ENCODE measurements around the gene RPS18. TPM values are rescaled to one million over a fixed set of nuclear protein-coding genes. Genes with fewer than 3 reads are reported as not detected.
"Not testable (repeated sequence)": the region's sequence is repeated elsewhere in the genome, so short reads cannot be mapped to it uniquely, and the experiment has no call there.

The RPS18 gene
- 3,296 TPM for total RNA-seq

GRCh38 chr6:33271468-33272274 is at the start of gene RPS18, which contains the start of gene VPS52:
TSS of gene RPS18 (plus strand) at chr6:33272075. CDS start at chr6:33272120, 45 bp downstream.
TSS of gene VPS52 (minus strand) at chr6:33271876. CDS start at chr6:33271675, 201 bp downstream.
- Histone ChIP-seq H3K9me3 (no peaks in the 10 kb centered on the region), H3K4me1 (peaks cover 58% of the 10 kb centered on the region), H3K36me3 (peaks cover 0 to 56% of the 10 kb centered on the region in 2 donors), H3K27me3 (no peaks in the 10 kb centered on the region), H3K4me3 (peak within 1 kb of the TSS; percentile 59 to 69), H3K27ac (peak within 1 kb of the TSS; percentile 83)
- intact Hi-C loops (cut with DNase I): loop anchor here (5.0 kb wide), 1 partner anchor 69 kb away; the partner anchor contains the start of genes HSD17B8, RXRB and SLC39A7
- TF ChIP-seq POLR2AphosphoS5 (IDR thresholded peaks at IDR 0.05; ENCODE audit: insufficient read depth in 1 of 2, low read depth in 1 of 2) (peak; percentile 100), POLR2A (IDR thresholded peaks at IDR 0.05) (peak in 1 of 2 donors; percentile 94)
- TF ChIP-seq, protein P1, sequence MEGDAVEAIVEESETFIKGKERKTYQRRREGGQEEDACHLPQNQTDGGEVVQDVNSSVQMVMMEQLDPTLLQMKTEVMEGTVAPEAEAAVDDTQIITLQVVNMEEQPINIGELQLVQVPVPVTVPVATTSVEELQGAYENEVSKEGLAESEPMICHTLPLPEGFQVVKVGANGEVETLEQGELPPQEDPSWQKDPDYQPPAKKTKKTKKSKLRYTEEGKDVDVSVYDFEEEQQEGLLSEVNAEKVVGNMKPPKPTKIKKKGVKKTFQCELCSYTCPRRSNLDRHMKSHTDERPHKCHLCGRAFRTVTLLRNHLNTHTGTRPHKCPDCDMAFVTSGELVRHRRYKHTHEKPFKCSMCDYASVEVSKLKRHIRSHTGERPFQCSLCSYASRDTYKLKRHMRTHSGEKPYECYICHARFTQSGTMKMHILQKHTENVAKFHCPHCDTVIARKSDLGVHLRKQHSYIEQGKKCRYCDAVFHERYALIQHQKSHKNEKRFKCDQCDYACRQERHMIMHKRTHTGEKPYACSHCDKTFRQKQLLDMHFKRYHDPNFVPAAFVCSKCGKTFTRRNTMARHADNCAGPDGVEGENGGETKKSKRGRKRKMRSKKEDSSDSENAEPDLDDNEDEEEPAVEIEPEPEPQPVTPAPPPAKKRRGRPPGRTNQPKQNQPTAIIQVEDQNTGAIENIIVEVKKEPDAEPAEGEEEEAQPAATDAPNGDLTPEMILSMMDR (IDR thresholded peaks at IDR 0.05): no peak
- DNase-seq (ENCODE audit: extremely low spot score in 2 of 2): peak in 1 of 2 donors; percentile 99

DNA sequence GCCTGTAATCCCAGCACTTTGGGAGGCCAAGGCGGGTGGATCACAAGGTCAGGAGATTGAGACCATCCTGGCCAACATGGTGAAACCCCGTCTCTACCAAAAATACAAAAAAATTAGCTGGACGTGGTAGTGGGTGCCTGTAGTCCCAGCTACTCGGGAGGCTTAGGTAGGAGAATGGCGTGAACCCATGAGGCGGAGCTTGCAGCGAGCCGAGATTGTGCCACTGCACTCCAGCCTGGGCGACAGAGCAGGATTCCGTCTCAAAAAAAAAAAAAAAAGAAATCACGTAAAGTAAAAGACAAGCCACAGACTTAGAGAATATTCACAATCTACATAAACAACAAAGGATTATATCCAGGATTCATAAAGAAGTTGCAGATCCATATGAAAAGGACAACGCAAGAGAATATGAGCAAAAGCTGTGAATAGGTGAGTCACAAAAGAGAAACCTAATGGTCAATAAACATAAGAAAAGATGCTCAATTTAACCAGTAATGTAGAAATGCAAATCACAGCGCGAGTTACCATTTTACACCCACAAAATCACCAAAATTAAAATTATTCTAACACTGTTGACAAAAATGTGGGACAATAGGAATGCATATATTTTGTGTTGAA is 45.3 kb upstream of the RPS18 start:
- H3K27ac ChIP-seq; H3K4me1 ChIP-seq; H3K36me3 ChIP-seq; H3K27me3 ChIP-seq; intact Hi-C loops (cut with DNase I); DNase-seq (ENCODE audit: extremely low spot score in 2 of 2); H3K9me3 ChIP-seq; H3K4me3 ChIP-seq: not testable (repeated sequence)

DNA sequence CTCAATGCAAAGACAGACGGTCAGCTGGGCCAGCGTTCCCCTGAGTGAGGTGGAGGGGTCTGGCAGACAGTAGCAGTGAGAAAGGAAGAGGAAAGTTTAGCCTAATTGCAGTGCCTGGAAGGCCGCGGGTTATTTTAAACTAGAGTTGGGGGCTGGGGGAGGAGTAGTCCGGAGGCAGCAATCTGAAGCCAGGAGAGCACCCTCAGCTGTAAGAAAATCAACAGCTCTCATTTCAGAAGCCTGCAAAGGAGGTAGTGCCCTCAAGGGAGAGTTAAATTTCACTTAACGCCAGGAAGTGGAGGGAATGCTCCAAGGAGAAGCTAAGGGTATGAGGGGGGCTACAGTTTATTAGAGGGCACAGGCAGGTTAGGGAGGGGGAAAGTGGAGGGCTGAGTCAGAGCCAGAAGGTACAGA is 36.6 kb upstream of the RPS18 start:
- no peaks in the 10 kb centered on the region for H3K27me3 ChIP-seq
- DNase-seq (ENCODE audit: extremely low spot score in 2 of 2): no peak
- H3K4me3 ChIP-seq: no peak overlapping the region
- no peak overlapping the region for H3K27ac ChIP-seq
- H3K9me3 ChIP-seq: no peaks in the 10 kb centered on the region
- intact Hi-C loops (cut with DNase I): no loop called here
- H3K36me3 ChIP-seq: no peaks in the 10 kb centered on the region
- no peak for TF ChIP-seq POLR2AphosphoS5 (IDR thresholded peaks at IDR 0.05; ENCODE audit: insufficient read depth in 1 of 2, low read depth in 1 of 2)
- no peak for TF ChIP-seq POLR2A (IDR thresholded peaks at IDR 0.05)
- TF ChIP-seq, protein P1 (IDR thresholded peaks at IDR 0.05): no peak
- H3K4me1 ChIP-seq: no peaks in the 10 kb centered on the region

DNA sequence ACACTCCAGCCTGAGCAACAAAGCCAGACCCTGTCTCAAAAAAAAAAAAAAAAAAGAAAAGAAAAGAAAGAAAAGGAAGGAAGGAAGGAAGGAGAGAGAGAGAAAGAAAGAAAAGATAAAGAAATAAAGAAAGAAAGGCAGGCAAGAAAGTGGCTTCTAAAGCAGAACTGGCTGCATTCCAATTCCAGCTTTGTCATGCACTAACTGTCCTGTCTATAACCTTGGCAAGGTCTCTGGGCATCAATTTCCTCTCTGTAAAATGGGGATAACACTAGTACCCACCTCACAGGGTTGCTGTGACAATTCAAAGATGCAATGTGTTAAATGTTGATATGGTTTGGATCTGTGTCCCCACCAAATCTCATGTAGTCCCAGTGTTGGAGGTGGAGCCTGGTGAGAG is 35.5 kb upstream of the RPS18 start:
- TF ChIP-seq, protein P1 (IDR thresholded peaks at IDR 0.05): no peak
- TF ChIP-seq POLR2AphosphoS5 (IDR thresholded peaks at IDR 0.05; ENCODE audit: insufficient read depth in 1 of 2, low read depth in 1 of 2): no peak
- TF ChIP-seq POLR2A (IDR thresholded peaks at IDR 0.05): no peak
- Histone ChIP-seq H3K36me3 (no peaks in the 10 kb centered on the region), H3K4me1 (no peaks in the 10 kb centered on the region), H3K9me3 (no peaks in the 10 kb centered on the region), H3K27me3 (no peaks in the 10 kb centered on the region), H3K27ac (no peak overlapping the region), H3K4me3 (no peak overlapping the region)
- intact Hi-C loops (cut with DNase I): no loop called here
- no peak for DNase-seq (ENCODE audit: extremely low spot score in 2 of 2)

- TF ChIP-seq POLR2AphosphoS5 (IDR thresholded peaks at IDR 0.05; ENCODE audit: insufficient read depth in 1 of 2, low read depth in 1 of 2): no peak
- no peak for TF ChIP-seq POLR2A (IDR thresholded peaks at IDR 0.05)
- TF ChIP-seq, protein P1 (IDR thresholded peaks at IDR 0.05): no peak
- no peaks in the 10 kb centered on the region for H3K9me3 ChIP-seq
- intact Hi-C loops (cut with DNase I): no loop called here
- H3K27ac ChIP-seq: no peak overlapping the region
- no peaks in the 10 kb centered on the region for H3K36me3 ChIP-seq
- no peaks in the 10 kb centered on the region for H3K27me3 ChIP-seq
- H3K4me3 ChIP-seq: no peak overlapping the region
- no peak for DNase-seq (ENCODE audit: extremely low spot score in 2 of 2)
- no peaks in the 10 kb centered on the region for H3K4me1 ChIP-seq
These were observed 35.0 kb upstream of the RPS18 start for GRCh38 chr6:33236852-33237251.

Measured in vagina (tissue), 2 donors.